C4-2B (cell line): ENCODE data around the gene PTPRN.

Experiments
- CTCF ChIP-seq: fragments of 450-650 bp; conservative IDR thresholded peaks from 2 replicates; pipeline ENCODE4 v1.5.1; 2017; ENCODE audit warnings: mild to moderate bottlenecking
- ZFX ChIP-seq: fragments of 450-650 bp; IDR thresholded peaks from 2 replicates; pipeline ENCODE4 v1.6.1; 2017

GRCh38 chr2:219248845-219249202 is 60.4 kb downstream of the PTPRN start:
- TF ChIP-seq CTCF (no peak), ZFX (no peak)
